MCF 10A (cell line): ENCODE results near the gene C1orf198. TPM values are rescaled to one million over a fixed set of nuclear protein-coding genes. Genes with fewer than 3 reads are reported as not detected.

Experiments used
- BruUV-seq: library from RNA; stranded (reverse); fragments of 400-500 nt; replicated peaks from 2 replicates; lab custom pipeline; 2021; lab: Mats Ljungman, UMichigan
- CTCF ChIA-PET: fragments of 300-600 bp; sonication (Branson Sonifier 250); formaldehyde crosslinking; extraction: SDS; loops from one replicate; lab custom pipeline; 2021; ENCODE audit warnings: antibody characterized with exemption, inconsistent platforms; lab: Yijun Ruan, JAX
- POLR2A ChIA-PET: fragments of 300-600, 350-650 bp; sonication (Branson Sonifier 250); formaldehyde crosslinking; extraction: SDS; loops from one replicate; lab custom pipeline; 2020; ENCODE audit warnings: antibody characterized with exemption, inconsistent platforms; lab: Yijun Ruan, JAX
- DNase-seq: peaks from one replicate; pipeline ENCODE4 v3.0.0-alpha.2; 2018; ENCODE audit not compliant: unreplicated experiment
- H3K27ac Mint-ChIP-seq: one replicate; pipeline ENCODE4 v1.8.0; 2022; ENCODE audit warnings: mild to moderate bottlenecking, low read depth, mixed read lengths; ENCODE audit not compliant: unreplicated experiment
- H3K27me3 Mint-ChIP-seq: one replicate; pipeline ENCODE4 v1.8.0; 2022; ENCODE audit warnings: mixed read lengths; ENCODE audit not compliant: insufficient read depth, unreplicated experiment
- H3K36me3 Mint-ChIP-seq: one replicate; pipeline ENCODE4 v1.8.0; 2022; ENCODE audit warnings: mild to moderate bottlenecking, moderate library complexity, mixed read lengths; ENCODE audit not compliant: insufficient read depth, unreplicated experiment
- H3K4me1 Mint-ChIP-seq: one replicate; pipeline ENCODE4 v1.8.0; 2022; ENCODE audit warnings: mixed read lengths; ENCODE audit not compliant: insufficient read depth, unreplicated experiment
- H3K4me3 Mint-ChIP-seq: one replicate; pipeline ENCODE4 v1.8.0; 2022; ENCODE audit warnings: mild to moderate bottlenecking, moderate library complexity, mixed read lengths; ENCODE audit not compliant: unreplicated experiment
- H3K9me3 Mint-ChIP-seq: one replicate; pipeline ENCODE4 v1.8.0; 2022; ENCODE audit warnings: mixed read lengths; ENCODE audit not compliant: unreplicated experiment
- CTCF ChIP-seq: fragments of 200-600 bp; IDR thresholded peaks from one replicate; pipeline ENCODE4 v1.8.0; 2022; ENCODE audit warnings: antibody characterized with exemption, mild to moderate bottlenecking; ENCODE audit not compliant: unreplicated experiment
- intact Hi-C: fragments of 100-400 bp; cut with micrococcal nuclease; formaldehyde crosslinking; loops from 2 replicates; pipeline ENCODE4 v1.14.1; 2022
- total RNA-seq: library from RNA; stranded (reverse); gene quantifications from 2 replicates; pipeline ENCODE4 v1.2.3, GENCODE V29; 2022

The C1orf198 gene
- total RNA-seq, 1 experiment from 2014 or later, result 13.7 TPM

DNA sequence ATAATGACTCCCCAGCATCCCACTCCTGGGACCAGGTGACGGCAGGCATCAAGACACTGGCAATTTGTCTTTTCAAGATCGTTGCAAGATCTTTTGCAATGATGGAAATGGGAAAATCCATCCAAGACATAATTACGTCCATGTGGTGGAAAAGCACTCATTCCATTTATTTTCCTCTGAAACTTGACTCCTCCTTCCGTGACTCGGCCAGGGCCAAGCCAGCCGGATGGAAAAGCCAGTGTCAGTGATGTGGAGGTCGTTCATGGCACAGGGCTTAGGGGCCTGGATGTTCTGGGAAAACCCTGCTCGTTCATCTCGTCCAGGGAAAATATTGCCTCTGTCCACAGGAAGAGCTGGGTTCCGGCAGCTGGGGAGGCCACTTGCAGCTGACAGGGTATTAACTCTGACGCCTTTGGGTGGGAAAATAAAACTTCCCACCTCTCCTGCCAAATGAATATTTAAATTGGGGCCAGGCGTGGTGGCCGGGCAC is 46.2 kb downstream of the C1orf198 start:
- peaks cover 24% of the 10 kb centered on the region for H3K4me1 Mint-ChIP-seq
- H3K9me3 Mint-ChIP-seq, result no peaks in the 10 kb centered on the region
- DNase-seq, result no peak
- POLR2A ChIA-PET, result no interaction called here
- no peaks in the 10 kb centered on the region for H3K36me3 Mint-ChIP-seq
- H3K4me3 Mint-ChIP-seq, result no peak overlapping the region
- BruUV-seq, result no TSS peak
- H3K27me3 Mint-ChIP-seq, result peaks cover 37% of the 10 kb centered on the region
- H3K27ac Mint-ChIP-seq, result no peak overlapping the region
- intact Hi-C loops, result no loop called here
- no peak for TF ChIP-seq CTCF
- CTCF ChIA-PET, result interaction anchor here (0.6 to 3.1 kb wide), 2 partner anchors 11 to 24 kb away, joined by 3 to 11 read pairs; no protein-coding TSS in a partner anchor

GRCh38 chr1:230821346-230821745 is 47.0 kb downstream of the C1orf198 start:
- no peak for TF ChIP-seq CTCF
- H3K27ac Mint-ChIP-seq, result no peak overlapping the region
- CTCF ChIA-PET, result interaction anchor here (1.0 to 3.1 kb wide), 2 partner anchors 9 to 23 kb away, joined by 3 to 11 read pairs; no protein-coding TSS in a partner anchor
- H3K9me3 Mint-ChIP-seq, result no peaks in the 10 kb centered on the region
- POLR2A ChIA-PET, result no interaction called here
- H3K4me3 Mint-ChIP-seq, result no peak overlapping the region
- intact Hi-C loops, result no loop called here
- H3K36me3 Mint-ChIP-seq, result no peaks in the 10 kb centered on the region
- DNase-seq, result no peak
- peaks cover 44% of the 10 kb centered on the region for H3K27me3 Mint-ChIP-seq
- H3K4me1 Mint-ChIP-seq, result peaks cover 23% of the 10 kb centered on the region
- no TSS peak for BruUV-seq

- Mint-ChIP-seq H3K36me3 (no peaks in the 10 kb centered on the region), H3K4me3 (no peak overlapping the region), H3K4me1 (peaks cover 16% of the 10 kb centered on the region), H3K9me3 (no peaks in the 10 kb centered on the region), H3K27me3 (peaks cover 50% of the 10 kb centered on the region), H3K27ac (no peak overlapping the region)
- DNase-seq, result no peak
- no TSS peak for BruUV-seq
- ChIA-PET POLR2A (interaction anchor here (0.6 to 0.9 kb wide), 4 partner anchors 9 to 73 kb away, joined by 3 read pairs; no protein-coding TSS in a partner anchor), CTCF (interaction anchor here (0.8 to 3.1 kb wide), 4 partner anchors 9 to 22 kb away, joined by 3 to 11 read pairs (median 4); no protein-coding TSS in a partner anchor)
- intact Hi-C loops, result no loop called here
- no peak for TF ChIP-seq CTCF
Observed at GRCh38 chr1:230820568-230820967, 47.8 kb downstream of the C1orf198 start.

- peaks cover 10% of the 10 kb centered on the region for H3K4me1 Mint-ChIP-seq
- DNase-seq, result no peak
- H3K9me3 Mint-ChIP-seq, result no peaks in the 10 kb centered on the region
- ChIA-PET CTCF (interaction anchor here (0.8 to 3.1 kb wide), 4 partner anchors 9 to 22 kb away, joined by 3 to 11 read pairs (median 4); no protein-coding TSS in a partner anchor), POLR2A (interaction anchor here (0.6 to 0.9 kb wide), 4 partner anchors 8 to 219 kb away, joined by 3 to 4 read pairs (median 3); no protein-coding TSS in a partner anchor)
- no peak overlapping the region for H3K27ac Mint-ChIP-seq
- H3K4me3 Mint-ChIP-seq, result no peak overlapping the region
- no peak for TF ChIP-seq CTCF
- H3K36me3 Mint-ChIP-seq, result no peaks in the 10 kb centered on the region
- intact Hi-C loops, result no loop called here
- H3K27me3 Mint-ChIP-seq, result peaks cover 56% of the 10 kb centered on the region
- BruUV-seq, result no TSS peak
Observed at GRCh38 chr1:230819976-230820375, 48.3 kb downstream of the C1orf198 start.
